Measurements from ENCODE around the gene AP3S1. TPM values are rescaled to one million over a fixed set of nuclear protein-coding genes. Genes with fewer than 3 reads are reported as not detected.
"Not testable (repeated sequence)": the region's sequence is repeated elsewhere in the genome, so short reads cannot be mapped to it uniquely, and the experiment has no call there.

The AP3S1 gene
- total RNA-seq, 4 donors from 2014 or later, result 31.8 to 87.2 (median 60.8) TPM

DNA sequence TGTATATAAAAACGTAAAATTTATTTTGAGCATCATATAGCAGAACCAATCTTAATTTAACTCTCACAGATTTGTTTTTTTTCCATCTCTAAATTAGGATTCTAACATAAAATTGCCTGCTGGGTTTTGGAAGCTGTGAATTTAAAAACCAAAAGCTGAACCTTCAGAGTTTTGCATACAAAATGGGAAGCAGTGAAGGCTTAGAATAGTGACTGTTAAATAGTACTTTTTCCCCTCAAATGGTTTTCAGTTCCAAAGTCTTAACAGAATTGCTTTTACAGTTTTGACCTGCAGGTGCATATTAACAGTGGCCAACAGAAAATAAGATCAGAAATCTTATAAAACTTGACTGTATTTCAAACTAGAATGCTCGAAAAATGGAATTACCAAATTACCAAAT, 65.4 kb downstream of the AP3S1 start:
- H3K36me3 ChIP-seq, result no peaks in the 10 kb centered on the region
- intact Hi-C loops (cut with DNase I; ENCODE audit: low total_unique reads), result no loop called here

GRCh38 chr5:115913623-115914400, 72.1 kb downstream of the AP3S1 start:
- H3K27me3 ChIP-seq; H3K4me1 ChIP-seq; DNase-seq; H3K27ac ChIP-seq; H3K36me3 ChIP-seq; H3K9me3 ChIP-seq; H3K4me3 ChIP-seq; intact Hi-C loops (cut with DNase I; ENCODE audit: low total_unique reads): not testable (repeated sequence)

More for the DNA sequence above, 65.4 kb downstream of the AP3S1 start:
- Histone ChIP-seq H3K4me3 (no peak overlapping the region), H3K4me1 (no peaks in the 10 kb centered on the region), H3K27ac (no peak overlapping the region), H3K9me3 (no peaks in the 10 kb centered on the region), H3K27me3 (no peaks in the 10 kb centered on the region)
- TF ChIP-seq POLR2A (IDR thresholded peaks at IDR 0.05) (no peak), CTCF (IDR thresholded peaks at IDR 0.05) (no peak)
- DNase-seq, result no peak

DNA sequence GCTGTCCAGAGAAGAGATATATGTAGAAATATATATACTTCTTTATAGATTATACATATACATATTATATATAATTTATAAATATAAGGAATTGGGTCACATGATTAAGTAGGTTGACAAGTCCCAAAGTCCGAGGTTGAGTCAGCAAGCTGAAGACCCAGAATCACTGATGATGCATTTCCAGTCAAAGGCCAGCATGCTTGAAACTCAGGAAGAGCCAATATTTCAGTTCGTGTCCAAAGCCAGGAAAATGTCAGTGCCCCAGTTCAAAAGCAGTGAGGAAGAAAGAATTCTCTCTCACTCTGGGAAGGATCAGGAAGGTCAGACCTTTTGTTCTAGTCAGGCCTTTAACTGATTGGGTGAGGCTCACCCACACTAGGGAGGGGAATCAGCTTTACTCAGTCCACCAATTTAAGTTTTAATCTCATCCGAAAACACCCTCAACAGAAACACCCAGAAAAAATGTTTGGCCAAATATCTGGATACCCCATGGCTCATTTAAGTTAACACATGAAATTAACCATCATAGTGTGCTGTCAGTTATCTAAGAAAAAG, 78.5 kb downstream of the AP3S1 start:
- TF ChIP-seq POLR2A (IDR thresholded peaks at IDR 0.05), result no peak
- no peak for TF ChIP-seq CTCF (IDR thresholded peaks at IDR 0.05)
- H3K4me1 ChIP-seq, result no peaks in the 10 kb centered on the region
- no peaks in the 10 kb centered on the region for H3K36me3 ChIP-seq
- intact Hi-C loops (cut with DNase I; ENCODE audit: low total_unique reads), result no loop called here
- no peak overlapping the region for H3K4me3 ChIP-seq
- no peak overlapping the region for H3K27ac ChIP-seq
- no peak for DNase-seq
- no peaks in the 10 kb centered on the region for H3K9me3 ChIP-seq
- H3K27me3 ChIP-seq, result no peaks in the 10 kb centered on the region

DNA sequence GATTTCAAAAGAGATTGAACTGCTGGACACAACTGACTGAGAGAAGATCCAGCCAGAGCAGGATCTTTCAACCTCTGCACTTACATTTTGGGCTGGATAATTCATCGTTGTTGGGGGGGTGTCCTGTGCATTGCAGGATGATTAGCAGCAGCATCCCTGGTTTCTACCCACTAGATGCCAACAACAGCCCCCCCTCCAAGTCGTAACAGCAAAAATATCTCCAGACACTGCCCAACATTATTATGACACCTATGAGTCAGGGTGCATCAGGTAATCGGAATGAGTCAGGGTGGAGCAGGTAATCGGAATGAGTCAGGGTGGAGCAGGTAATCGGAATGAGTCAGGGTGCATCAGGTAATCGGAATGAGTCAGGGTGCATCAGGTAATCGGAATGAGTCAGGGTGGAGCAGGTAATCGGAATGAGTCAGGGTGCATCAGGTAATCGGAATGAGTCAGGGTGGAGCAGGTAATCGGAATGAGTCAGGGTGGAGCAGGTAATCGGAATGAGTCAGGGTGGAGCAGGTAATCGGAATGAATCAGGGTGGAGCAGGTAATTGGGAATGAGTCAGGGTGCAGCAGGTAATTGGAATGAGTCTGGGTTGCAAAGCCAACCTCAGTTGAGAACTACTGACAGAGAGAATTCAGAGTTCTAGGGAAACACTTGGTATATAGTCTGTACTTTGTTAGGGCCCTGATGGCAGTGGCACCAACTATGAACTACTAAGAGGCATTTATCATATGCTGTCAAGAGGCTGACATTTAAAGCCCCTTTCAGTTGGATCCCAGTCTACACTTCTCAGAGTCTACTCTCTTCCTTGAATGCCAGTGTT, 87.1 kb downstream of the AP3S1 start:
- intact Hi-C loops (cut with DNase I; ENCODE audit: low total_unique reads); H3K4me1 ChIP-seq; H3K27me3 ChIP-seq; H3K9me3 ChIP-seq; H3K36me3 ChIP-seq; H3K27ac ChIP-seq; H3K4me3 ChIP-seq; DNase-seq: not testable (repeated sequence)

- H3K36me3 ChIP-seq; DNase-seq; H3K4me3 ChIP-seq; H3K27me3 ChIP-seq; intact Hi-C loops (cut with DNase I; ENCODE audit: low total_unique reads); H3K9me3 ChIP-seq; H3K27ac ChIP-seq; H3K4me1 ChIP-seq: not testable (repeated sequence)
Observed at GRCh38 chr5:115930171-115930570, 88.4 kb downstream of the AP3S1 start.

DNA sequence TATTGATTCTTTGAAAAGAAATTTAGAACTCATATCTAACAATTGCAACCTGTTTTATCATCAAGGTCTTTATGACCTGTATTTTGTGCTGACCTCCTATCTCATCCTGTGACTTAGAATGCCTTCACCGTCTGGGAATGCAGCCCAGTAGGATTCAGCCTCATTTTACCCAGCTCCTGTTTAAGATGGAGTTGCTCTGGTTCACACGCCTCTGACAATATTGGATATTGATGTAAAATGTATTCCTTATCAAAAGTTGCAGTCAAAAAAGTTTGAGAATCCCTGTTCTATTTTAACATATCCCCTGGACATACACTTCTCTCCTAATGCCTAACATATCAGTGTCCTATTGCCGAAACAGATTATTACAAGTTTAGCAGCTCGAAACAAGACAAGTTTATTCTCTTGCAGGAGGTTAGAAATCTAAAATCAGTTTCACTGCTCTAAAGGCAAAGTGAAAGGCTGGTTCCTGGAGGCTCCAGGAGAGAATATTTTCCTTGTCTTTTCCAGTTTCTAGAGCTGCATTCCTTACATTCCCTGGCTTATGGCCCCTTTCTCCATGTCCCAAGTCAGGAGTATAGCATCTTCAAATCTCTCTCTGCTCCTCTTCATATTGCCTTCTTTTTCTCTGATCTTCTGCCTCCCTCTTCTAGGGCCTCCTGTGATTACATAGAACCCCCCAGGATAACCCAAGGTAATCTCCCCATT, 89.0 kb downstream of the AP3S1 start:
- intact Hi-C loops (cut with DNase I; ENCODE audit: low total_unique reads), result no loop called here

More for the DNA sequence above, 89.0 kb downstream of the AP3S1 start:
- H3K36me3 ChIP-seq, result no peaks in the 10 kb centered on the region
- no peak overlapping the region for H3K27ac ChIP-seq
- no peak overlapping the region for H3K4me3 ChIP-seq
- H3K4me1 ChIP-seq, result no peaks in the 10 kb centered on the region
- no peak for DNase-seq
- H3K9me3 ChIP-seq, result no peaks in the 10 kb centered on the region
- TF ChIP-seq POLR2A (IDR thresholded peaks at IDR 0.05) (no peak), CTCF (IDR thresholded peaks at IDR 0.05) (no peak)
- H3K27me3 ChIP-seq, result no peaks in the 10 kb centered on the region

All from uterus (tissue), 4 donors.